Stimulated activated CD4-positive, alpha-beta T cell treated with anti-CD3 and anti-CD28 coated beads, Interleukin-15, amount 100 ng/mL, for 48 hours (primary cell): ENCODE results near the gene DAZAP1.
"Not testable (repeated sequence)": the region's sequence is repeated elsewhere in the genome, so short reads cannot be mapped to it uniquely, and the experiment has no call there.

Experiments used
- DNase-seq, 2 donors: peaks; one replicate each; pipeline ENCODE4 v3.0.0-alpha.2; 2020; ENCODE audit warnings: low read depth in 2 of 2

The DAZAP1 gene

DNA sequence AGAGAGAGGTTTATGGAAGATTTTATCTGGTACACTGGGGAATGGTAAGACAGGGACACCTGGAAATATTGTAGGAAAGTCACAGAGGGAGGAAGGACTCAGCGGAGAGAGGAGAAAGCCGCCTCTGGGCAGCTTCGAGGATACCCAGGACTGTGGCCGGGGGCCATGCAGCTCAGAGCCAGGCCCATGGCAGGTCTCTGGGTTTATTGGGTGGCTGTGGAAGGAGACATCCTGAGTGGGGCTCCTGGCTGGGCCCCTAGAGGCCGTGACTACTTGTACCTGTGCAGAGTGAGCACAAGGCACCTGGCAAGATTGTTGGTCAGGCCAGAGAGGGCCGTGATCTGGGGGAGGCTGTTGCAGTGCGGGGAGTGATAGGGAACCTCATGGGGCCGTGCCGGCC, 3.4 kb downstream of the DAZAP1 start:
- no peak for DNase-seq

DNA sequence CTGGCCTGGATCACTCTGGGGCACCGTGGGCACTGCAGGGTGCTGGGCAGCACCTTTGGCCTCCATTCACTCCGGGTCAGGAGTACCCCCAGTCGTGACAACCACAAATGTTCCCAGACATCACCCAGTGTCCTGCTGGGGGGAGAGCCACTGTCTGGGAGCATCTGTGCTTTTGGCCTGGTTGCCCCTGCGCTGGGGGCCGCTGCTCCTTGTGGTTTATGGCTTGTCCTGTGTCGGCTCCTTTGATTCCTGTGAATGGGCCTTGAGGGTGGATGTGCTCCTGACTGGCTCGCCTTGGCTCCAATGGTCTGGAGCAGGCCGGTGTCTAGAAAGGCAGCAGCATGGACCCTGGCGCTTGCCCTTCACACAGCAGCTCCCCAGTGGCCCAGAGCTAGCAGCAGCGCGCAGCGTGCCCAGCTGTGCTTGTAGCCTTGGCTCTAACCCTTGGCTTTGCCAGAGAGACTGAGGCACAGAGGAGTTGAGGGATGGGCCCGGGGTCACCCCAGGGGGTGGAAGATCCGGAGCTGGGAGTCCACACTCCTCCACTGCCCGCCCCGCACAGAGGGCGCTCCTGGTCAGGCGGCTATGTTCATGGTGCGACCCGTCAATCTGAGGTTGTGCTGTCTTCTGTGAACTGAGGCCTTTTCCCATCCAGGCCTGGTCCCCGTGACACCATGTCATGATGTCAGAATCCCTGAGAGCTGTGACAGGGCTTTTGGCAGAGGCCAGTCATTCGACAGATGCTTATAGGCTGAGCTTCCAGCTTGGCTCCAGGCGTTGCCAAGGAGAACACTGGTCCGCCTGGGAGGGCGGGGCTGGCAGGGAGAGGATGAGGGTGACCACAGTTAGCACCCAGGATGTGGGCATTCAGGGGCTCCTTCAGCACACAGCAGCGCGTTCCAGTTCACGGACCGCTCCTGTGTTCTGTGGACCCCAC, 4.1 kb downstream of the DAZAP1 start:
- no peak for DNase-seq

GRCh38 chr19:1412323-1412923, 5.0 kb downstream of the DAZAP1 start:
- DNase-seq, result no peak

- no peak for DNase-seq
These were observed 5.8 kb downstream of the DAZAP1 start for GRCh38 chr19:1412995-1413800.

- DNase-seq, result no peak
These were observed 8.8 kb downstream of the DAZAP1 start for GRCh38 chr19:1416014-1416841.

GRCh38 chr19:1417145-1417544, 9.8 kb downstream of the DAZAP1 start:
- DNase-seq, result no peak

DNA sequence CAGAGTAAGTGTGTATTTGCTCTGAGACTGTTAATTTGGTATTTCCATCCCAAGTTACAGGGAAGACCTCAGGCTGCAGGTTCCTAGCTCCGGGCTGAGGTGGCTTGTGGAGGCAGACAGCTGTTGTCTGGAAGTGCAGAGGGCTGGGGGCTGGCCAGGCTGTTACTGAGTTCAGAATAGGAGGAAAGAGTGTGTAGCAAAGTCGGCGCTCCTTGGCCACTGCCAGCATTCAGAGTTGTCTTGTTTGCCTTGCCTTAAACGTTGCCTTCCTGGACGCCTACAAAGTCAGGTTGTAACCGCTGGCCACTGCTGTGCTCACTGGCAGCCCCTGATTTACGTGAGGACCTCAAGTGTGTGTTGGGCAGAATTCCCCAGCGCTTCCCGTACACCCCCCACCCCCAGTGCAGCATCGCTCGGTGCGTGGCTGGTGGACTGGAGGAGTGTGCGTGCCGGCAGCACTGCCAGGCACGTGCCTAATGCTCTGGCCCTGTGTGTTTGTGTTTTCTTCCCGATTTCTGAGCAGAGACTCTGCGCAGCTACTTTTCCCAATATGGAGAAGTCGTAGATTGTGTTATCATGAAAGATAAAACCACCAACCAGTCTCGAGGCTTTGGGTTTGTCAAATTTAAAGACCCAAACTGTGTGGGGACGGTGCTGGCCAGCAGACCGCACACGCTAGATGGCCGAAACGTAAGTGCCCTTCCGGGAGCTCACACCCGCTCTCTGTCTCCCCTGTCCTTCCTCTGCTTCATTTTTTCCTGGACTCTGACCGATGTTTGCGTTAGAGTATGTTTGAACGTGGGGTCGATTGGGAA, 10.5 kb downstream of the DAZAP1 start:
- DNase-seq, result no peak

DNA sequence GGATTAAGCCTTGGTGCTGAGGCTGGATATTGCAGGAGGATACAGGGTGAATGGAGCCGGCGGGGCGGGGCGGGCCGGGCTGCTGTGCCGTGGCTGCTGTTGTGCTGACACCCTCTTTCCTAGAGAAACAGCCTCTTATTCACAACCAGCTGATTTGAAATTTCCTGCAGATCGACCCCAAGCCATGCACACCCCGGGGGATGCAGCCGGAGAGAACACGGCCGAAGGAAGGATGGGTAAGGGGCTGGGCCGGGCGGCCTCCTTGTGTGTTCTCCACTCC, 11.1 kb downstream of the DAZAP1 start:
- no peak for DNase-seq

DNA sequence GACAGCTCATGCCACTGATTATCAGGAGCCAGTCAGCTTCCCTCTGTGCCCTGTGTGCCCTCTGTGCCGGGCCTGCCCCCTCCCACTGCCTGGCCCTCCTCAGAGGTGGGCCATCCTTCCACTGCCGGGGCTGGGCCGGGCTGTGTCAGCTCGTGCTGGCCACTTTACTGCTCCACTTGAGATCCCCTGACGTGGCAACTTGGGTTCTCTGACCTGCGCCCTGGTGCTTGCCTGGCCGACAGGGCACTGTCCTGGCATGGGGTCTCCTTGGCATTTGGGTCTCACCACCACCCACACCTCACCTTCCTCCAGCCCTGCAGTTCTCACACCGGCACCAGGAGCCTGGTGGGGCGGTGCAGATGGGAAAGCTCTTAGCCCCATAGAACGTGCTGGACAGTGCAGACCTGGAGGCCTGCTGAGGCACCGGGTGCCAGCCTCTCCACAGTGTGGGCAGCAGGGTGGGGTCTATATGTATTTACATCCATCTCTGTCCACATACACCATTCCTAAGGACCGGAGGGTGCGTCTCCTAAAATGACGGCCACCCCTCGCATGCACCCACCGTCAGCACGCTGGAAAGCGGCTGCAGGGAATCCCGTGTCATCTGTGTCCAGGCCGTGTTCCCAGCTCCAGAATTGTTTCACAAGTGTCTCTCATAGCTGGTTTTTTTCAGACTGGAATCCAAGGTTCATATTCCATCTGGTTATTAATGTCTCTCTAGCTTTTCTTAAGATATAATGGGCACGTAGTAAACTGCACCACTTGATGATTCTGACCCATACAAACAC, 11.8 kb downstream of the DAZAP1 start:
- DNase-seq, result no peak

DNA sequence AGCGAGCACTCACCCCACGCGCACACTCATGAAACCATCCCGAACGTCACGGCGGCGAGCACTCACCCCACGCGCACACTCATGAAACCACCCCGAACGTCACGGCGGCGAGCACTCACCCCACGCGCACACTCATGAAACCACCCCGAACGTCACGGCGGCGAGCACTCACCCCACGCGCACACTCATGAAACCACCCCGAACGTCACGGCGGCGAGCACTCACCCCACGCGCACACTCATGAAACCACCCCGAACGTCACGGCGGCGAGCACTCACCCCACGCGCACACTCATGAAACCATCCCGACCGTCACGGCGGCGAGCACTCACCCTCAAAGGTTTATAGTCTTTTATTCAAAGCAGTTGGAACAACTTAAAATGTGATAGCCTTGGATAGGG, 12.7 kb downstream of the DAZAP1 start:
- not testable (repeated sequence) for DNase-seq

DNA sequence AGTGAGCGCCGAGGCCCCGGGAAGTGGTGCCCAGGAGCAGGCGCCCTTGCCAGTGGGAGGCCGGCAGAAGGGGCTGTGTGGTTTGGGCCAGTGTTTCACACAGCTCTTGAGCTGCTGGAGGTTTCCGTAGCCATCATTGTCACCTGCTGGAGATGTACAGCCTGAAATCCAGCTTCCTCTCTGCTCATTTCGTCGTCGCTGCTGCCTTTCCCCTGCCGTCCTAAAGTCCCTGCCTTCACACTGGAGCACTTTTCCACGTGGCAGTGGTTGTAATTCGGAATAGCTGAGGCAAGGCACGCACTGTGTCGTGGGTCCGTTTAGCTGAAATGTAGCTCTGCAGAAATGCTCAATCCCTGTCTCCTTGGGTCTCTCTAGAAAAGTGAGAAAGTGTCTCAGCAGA, 13.2 kb downstream of the DAZAP1 start:
- DNase-seq, result no peak

- DNase-seq, result no peak
These were observed 14.0 kb downstream of the DAZAP1 start for GRCh38 chr19:1421218-1421957.

- no peak for DNase-seq
These were observed 14.5 kb downstream of the DAZAP1 start for GRCh38 chr19:1421958-1422305.

DNA sequence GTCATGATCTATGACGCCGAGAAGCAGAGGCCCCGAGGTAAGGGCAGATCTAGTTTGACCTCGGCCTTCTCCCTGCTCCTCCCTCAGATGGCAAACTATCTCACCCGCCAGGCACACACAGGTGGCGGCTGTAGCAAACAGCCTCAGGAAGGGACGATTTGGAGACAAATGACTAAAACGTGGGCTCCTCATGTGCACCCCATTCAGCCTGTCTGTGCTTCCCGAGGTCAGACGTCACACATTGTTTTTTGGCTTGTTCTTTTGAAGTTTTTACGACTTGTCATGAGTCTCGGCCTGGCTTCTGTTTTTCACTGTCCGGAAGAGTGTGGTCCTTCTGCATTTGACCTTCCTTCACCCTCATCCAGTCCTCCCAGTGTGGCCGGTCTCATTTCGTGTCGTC, 15.0 kb downstream of the DAZAP1 start:
- no peak for DNase-seq

- no peak for DNase-seq
These were observed 15.6 kb downstream of the DAZAP1 start for GRCh38 chr19:1422943-1423342.

DNA sequence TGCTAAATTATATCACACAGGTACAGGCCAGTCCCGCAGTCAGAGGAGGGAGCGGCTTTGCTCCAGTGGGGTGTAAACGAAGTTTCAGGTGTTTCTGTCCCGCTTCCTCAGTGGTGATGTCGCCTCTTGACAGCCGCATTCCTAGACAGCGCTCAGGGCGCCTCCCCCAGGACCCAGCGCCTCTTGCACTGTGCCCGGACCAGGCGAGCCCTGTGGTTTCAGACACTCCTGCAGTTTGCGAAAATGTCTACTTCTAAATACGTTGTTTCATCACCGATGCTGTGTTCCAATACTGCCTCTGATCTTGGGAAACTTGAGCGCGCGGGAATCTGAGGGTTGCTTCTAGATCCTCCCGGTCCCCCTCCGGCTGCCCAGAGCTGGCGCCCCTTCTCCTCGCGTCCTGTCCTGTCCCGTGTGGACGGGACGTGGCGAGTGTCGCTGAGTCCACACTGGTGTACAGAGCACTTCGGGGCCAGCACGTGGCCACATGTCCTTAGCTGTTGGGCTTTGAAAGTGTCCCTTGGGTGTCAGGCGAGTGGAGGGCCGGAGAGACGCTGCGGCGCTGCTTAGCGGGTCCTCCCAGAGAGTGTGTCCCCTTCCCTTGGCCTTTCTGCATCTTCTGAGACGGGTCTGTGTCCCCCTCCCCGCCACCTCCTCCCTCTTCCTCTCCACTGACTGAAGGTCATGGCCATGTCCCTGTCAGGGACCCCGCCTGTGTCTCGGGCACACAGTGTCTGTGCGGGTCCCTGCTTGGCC, 16.2 kb downstream of the DAZAP1 start:
- no peak for DNase-seq

DNA sequence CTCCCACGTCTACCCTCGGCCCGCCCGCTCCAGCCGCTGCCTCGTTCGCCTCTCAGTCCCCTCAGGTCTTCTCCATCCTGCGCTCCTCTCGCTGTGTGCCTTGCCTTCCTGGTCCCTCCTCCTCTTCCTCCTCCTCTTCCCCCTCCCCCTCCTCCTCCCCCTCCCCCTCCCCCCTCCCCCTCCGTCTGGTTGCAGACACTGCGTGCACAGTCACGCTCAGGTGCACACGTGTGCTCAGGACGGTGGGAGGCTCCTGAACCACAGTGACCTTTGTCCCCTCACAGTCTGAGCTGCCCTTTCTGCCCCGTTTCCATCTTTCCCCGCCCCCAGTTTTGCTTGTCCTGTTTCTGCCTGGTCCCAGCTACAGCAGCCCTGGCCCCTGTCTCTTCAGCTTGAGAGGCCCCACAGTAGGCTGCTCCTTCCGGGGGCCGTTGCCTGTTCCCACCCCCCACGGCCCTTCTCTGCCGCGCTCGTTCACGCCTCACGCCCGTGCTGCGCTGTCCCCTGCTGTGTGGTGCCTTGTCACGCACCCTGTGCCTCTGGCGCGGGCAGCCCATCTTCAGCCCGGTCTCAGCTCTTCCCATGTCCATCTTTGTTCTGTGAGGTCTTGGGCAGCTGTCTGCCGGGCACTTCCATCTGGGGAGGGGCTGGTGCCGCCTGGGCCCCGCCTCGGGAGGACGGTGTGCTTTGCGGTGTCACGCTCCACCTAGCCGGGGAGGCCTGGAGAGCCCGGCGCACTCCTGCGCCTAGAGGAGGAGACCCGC, 17.0 kb downstream of the DAZAP1 start:
- no peak for DNase-seq
